Hematopoietic multipotent progenitor cell treated with erythropoietin and hydrocortisone succinate and interleukin-3 and kit ligand, for 8 days (in vitro differentiated cells): Measurements from ENCODE around the gene KLF1.
"Not testable (repeated sequence)": the region's sequence is repeated elsewhere in the genome, so short reads cannot be mapped to it uniquely, and the experiment has no call there.

Source experiments
- DNase-seq: peaks from one replicate; pipeline ENCODE4 v3.0.0-alpha.2; 2015

Gene KLF1

GRCh38 chr19:12886969-12887747, at the start of gene KLF1:
Gene KLF1 (minus strand): TSS chr19:12887201. CDS start chr19:12887140, 61 bp downstream.
- peak; percentile 95 for DNase-seq

- DNase-seq = peak; percentile 30
Observed at GRCh38 chr19:12936582-12936981, 49.6 kb upstream of the KLF1 start.

DNA sequence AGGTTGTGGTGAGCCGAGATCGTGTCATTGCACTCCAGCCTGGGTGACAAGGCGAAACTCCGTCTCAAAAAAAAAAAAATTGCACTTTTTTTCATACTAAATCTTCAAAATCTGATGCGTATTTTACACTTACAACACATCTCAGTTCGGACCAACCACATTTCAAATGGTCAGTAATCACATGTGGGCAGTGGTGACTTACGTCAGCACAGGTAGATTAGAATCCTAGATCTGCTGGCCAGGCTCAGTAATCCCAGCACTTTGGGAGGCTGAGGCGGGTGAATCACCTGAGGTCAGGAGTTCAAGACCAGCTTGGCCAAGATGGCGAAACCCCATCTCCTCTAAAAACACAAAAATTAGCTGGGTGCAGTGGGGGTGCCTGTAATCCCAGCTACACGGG, 48.1 kb upstream of the KLF1 start:
- DNase-seq = no peak

DNA sequence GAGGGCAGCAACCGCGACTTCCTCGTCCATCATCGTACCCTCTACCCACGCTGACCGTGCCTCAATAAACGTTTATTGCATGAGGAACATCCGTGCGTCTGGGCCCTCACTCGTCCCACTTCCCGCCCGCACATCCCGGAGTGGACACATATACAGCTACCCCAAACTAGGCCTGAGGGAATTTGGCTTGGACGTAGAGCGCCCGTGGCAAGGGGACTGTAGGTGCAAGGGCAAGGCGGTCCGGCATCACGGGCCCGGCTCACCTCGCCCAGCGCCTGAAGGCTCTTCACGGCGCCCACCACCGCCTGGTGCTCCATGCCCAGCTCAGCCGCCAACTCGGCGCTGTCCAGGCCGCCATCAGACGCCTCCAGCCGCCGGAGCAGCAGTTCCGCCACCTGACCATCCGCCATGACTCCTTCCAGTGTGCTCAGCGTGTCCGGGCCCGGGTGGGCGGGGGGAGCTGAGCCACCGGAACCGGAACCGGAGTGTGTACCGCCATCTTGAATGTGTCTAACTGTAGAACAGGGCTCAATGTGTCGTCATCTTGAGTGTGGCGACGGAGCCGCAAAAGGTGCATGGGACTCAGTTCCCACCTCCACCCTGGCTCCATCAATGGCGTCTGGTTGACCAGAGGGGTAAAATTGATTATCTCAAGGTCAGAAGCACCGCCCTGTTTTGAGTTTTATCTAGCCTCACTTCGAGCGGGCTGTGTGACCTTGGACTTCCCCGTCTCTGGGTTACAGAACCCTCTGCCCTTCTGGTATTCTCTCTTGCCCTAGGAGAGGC, 46.5 kb upstream of the KLF1 start, which contains the start of gene FARSA:
FARSA (minus strand) TSS at position 425 of the 786 bp plus-strand sequence; CDS start at position 410, 15 bp downstream.
- DNase-seq = peak; percentile 93

- peak; percentile 25 for DNase-seq
Observed at GRCh38 chr19:12932392-12933286, 45.6 kb upstream of the KLF1 start.

DNA sequence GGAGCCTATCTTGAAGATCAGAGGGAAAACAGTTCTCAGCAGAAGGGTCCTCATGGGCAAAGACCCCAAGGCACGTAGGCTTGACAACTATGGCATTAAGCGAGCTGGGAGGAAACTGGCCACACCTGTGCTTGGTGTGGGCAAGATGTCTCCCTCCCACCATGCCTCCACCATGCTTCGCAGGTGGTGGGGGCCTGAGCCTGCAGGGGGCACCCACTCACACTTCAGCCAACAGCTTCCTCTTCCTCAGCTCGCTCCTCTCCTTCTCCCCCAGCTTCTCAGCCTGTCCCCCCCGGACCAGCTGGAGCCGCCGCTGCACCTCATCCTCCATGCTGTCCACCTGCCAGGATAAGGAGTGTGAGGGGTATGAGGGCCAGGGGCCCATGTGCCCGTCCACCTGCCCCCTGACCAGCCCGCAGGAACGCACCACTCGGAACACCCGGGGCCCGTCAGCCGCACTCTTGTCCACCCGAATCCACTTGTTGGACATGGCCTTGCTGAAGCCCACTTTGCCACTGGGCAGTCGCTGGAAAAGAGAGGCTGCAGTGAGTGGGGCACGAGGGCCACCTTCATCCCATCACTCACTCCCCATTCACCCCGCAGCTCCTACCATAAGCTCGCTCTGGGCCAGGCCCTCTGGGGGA, 43.1 kb upstream of the KLF1 start:
- no peak for DNase-seq

- no peak for DNase-seq
Observed at GRCh38 chr19:12924621-12925310, 37.8 kb upstream of the KLF1 start.

DNA sequence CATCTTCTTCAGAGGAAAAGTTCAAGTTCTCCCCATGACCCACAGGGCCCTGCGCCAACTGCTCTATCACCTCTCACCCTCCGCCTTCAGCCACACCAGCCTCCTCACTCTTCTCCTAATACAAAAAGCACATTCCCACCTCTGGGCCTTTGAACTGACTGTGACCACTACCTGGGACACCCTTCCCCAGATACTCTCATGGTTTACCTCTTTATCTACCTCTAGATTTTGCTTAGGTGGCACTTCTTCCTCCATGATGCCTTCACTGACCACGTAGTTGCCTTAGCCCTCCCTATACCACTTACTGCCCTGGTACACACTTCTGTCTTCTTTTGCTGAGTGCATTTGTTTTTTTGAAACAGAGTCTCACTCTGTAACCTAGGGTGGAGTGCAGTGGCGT, 36.0 kb upstream of the KLF1 start:
- DNase-seq = no peak

DNA sequence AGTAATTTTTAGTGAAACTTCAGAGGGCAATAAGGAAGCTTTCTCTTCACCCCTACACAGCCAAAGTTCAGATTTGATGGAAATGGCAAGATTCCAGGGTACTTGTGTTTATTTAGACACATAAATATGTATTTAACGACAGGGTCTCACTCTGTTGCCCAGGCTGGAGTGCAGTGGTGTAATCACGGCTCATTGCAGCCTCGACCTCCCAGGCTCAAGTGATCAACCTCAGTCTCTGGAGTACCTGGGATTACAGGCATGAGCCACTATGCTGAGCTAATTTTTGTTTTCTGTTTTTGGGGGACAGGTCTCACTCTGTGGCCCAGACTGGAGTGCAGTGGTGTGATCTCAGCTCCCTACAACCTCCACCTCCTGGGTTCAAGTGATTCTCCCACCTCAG, 34.0 kb upstream of the KLF1 start:
- no peak for DNase-seq

DNA sequence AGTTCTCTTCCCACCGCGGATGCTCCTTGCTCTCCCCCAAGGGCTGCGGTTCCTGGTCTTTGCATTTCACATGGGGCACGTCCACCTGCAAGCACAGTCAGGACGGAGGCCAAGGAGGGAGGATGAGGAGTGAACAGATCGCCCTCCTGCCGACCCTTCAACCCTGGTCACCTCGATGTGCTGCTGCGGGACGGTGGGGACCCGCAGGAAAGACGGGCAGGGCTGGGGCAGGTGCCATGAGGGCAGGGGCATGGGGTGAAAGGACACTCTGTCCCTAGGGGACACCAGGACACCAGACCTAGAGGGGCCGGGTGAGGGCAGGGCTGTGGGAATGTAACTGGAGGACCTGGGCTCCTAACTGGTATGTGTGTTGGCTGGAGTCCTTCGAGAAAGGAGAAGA, 31.3 kb upstream of the KLF1 start:
- DNase-seq = no peak

GRCh38 chr19:12915860-12916259, 28.9 kb upstream of the KLF1 start:
- DNase-seq = not testable (repeated sequence)

DNA sequence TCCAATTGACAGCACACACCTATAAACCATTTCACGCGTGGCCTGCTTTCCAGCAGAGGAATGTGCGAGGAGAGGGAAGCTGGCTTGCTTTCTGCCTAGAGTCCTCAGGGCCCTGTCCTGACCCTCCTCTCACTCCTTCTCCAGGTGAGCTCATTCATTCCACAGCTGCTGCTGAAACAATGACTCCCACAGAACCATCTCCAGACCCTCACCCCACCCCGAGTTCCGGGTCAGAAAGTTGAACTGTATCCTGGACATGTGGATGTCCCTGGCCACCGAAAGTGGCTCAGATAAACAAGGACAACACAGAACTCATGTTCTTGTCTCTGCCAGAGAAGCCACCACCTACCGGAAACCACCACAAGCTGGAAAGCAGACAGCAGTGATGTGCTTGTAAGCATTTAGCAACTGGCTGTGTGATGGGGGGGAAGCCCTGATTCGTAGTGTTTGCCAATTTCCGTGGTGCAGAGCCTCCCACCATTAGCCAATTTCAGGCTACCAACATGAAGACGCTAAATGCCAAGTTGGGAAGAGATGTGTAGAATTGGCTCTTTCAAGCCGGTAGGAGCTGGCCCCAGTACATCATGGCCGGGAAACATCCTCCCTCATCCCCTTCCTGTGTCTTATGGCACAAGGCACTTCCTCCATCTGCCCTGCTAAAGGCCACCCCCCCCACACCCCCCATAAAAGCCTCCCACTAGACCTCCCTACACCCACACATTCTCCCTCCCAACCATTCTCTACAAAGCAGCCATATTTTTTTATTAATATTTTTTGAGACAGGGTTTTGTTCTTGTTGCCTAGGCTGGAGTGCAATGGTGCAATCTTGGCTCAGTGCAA, 27.1 kb upstream of the KLF1 start:
- DNase-seq = peak; percentile 73

GRCh38 chr19:12913011-12913561, 26.1 kb upstream of the KLF1 start:
- DNase-seq = peak; percentile 55

DNA sequence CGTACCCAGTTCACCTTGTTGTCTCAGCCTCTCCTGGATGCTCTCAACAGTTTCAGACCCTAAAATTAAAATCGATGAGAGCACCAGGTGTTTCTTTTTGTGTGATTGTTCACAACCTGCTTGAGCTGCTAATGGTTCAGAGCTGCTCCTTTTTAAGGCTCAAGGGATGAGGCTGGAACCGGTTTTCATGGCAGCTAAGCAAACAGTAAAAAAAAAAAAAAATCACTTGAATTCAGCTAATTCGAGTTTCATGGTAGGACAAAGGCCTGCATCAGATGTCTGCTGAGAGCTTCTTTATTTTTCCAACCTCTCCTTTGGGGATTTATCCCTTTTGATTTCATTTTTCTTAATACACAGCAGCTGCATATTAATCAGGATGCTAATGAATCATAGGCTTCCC, 25.6 kb upstream of the KLF1 start:
- DNase-seq = no peak

DNA sequence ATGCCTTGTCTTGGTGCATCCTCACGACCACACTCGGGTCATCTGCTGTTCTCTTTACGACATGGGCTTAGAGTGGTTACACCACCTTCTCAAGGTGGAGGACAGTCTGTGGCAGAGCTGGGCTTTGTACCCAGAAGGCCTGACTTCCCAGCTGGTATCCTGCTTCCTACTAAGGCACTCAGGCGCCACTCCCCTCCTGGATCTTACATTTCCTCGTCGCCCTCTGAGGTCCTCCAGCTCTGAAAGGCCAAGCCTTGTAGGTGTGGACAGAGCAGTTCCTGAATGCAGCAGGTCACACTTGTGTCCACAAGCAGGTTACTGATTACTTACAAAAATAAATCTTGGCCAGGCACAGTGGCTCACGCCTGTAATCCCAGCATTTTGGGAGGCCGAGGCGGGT, 20.2 kb upstream of the KLF1 start:
- DNase-seq = no peak

GRCh38 chr19:12899891-12900518, 13.0 kb upstream of the KLF1 start:
- DNase-seq = no peak

DNA sequence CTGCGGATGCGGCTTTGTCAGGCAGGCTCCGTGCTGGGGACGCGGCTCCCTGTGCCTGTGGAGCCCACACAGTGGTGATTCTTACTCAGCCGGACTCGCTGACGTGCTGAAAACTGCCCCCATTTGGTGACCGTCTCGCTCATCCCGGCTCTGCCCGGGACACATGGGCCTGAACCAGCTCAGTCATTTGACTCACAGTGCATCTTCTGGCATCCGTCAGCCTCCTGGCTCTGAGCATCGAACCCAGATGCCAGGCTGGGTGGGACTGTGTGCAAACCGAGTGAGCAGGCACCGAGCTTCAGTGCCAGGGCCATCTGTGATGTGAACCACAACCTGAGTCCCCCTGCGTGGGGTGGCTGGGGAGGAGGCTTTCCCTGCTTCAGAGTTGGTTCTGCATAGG, 9.5 kb upstream of the KLF1 start:
- no peak for DNase-seq

- no peak for DNase-seq
Observed at GRCh38 chr19:12893582-12893981, 6.6 kb upstream of the KLF1 start.

DNA sequence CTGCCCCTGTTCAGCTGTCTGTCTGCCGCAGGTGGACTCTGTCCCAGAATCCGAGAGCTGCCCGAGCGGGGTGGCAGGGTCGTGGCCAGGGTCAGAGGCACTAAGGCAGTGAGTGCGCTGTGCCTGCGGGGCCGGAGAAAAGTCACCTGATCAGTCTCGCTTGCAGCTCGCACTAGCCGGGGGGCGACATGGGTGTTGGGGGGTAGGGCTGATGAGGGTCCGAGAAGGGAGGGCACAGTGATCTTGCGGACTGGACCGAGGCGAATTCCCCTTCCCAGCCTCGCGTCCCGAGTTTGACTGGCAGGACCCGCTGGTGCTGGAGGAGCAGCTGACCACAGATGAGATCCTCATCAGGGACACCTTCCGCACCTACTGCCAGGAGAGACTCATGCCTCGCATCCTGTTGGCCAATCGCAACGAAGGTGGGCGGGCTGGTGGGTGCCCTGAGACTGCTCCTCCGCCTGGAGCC, 4.6 kb upstream of the KLF1 start:
- DNase-seq = peak; percentile 16
